HL-60 (cell line): ENCODE measurements around the gene PPM1H.

Experiments
- GABPA ChIP-seq: IDR thresholded peaks from 2 replicates; pipeline ENCODE4 v1.6.1; 2012; ENCODE audit warnings: low read depth
- TF ChIP-seq, protein P1 (sequence below): IDR thresholded peaks from one replicate; pipeline ENCODE4 v1.5.1; 2011; ENCODE audit warnings: low read length, control low read depth, inconsistent platforms; ENCODE audit not compliant: insufficient read depth

DNA sequence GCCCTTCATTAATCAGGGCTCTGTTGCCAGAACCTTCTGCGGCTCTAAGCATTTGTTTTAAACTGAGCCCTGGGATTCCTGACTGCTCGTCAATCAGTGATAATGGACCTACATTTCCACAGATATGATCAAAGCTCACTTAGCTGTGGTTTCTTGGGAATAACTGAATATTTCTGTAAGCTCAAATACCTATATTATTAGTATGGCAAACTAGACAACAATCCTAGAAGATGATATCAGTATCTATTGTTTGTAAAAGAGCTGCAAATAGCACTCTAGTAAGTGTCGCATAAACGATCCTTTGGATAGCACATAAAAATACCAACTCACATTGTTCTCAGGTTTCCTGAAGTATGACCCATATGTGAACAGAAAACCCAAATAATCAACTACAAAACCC, 150.4 kb downstream of the PPM1H start:
- TF ChIP-seq, protein P1, sequence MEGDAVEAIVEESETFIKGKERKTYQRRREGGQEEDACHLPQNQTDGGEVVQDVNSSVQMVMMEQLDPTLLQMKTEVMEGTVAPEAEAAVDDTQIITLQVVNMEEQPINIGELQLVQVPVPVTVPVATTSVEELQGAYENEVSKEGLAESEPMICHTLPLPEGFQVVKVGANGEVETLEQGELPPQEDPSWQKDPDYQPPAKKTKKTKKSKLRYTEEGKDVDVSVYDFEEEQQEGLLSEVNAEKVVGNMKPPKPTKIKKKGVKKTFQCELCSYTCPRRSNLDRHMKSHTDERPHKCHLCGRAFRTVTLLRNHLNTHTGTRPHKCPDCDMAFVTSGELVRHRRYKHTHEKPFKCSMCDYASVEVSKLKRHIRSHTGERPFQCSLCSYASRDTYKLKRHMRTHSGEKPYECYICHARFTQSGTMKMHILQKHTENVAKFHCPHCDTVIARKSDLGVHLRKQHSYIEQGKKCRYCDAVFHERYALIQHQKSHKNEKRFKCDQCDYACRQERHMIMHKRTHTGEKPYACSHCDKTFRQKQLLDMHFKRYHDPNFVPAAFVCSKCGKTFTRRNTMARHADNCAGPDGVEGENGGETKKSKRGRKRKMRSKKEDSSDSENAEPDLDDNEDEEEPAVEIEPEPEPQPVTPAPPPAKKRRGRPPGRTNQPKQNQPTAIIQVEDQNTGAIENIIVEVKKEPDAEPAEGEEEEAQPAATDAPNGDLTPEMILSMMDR, result no peak
- TF ChIP-seq GABPA, result no peak
